ENCODE results near the gene KTI12. TPM values are rescaled to one million over a fixed set of nuclear protein-coding genes. Genes with fewer than 3 reads are reported as not detected.
"Not testable (repeated sequence)": the region's sequence is repeated elsewhere in the genome, so short reads cannot be mapped to it uniquely, and the experiment has no call there.

The KTI12 gene
- polyA plus RNA-seq (ENCODE audit: insufficient read depth in 1 of 5, insufficient read length in 5 of 5, low replicate concordance in 1 of 5), result 1 to 10 TPM; 3.7 to 6.0 (median 5.1) TPM
- long read RNA-seq, donor 1, transcript KTI12-201 (1 exons, 1,714 nt), result major isoform, 15 of 15 reads
- long read RNA-seq, donor 1, partial matches to known transcripts, result 0 of 15 reads
- long read RNA-seq, donor 1, other reads (novel, unspliced or antisense), result 0 of 15 reads
- long read RNA-seq, donor 2, partial matches to known transcripts, result 0 of 4 reads
- long read RNA-seq, donor 2, other reads (novel, unspliced or antisense), result 0 of 4 reads
- long read RNA-seq, donor 3, transcript KTI12-201 (1 exons, 1,714 nt), result major isoform, 8 of 8 reads
- long read RNA-seq, donor 3, partial matches to known transcripts, result 0 of 8 reads
- long read RNA-seq, donor 3, other reads (novel, unspliced or antisense), result 0 of 8 reads
- long read RNA-seq, donor 4, transcript KTI12-201 (1 exons, 1,714 nt), result major isoform, 7 of 7 reads
- long read RNA-seq, donor 4, partial matches to known transcripts, result 0 of 7 reads
- long read RNA-seq, donor 4, other reads (novel, unspliced or antisense), result 0 of 7 reads
- long read RNA-seq, donor 5, transcript KTI12-201 (1 exons, 1,714 nt), result major isoform, 8 of 8 reads
- long read RNA-seq, donor 5, partial matches to known transcripts, result 0 of 8 reads
- long read RNA-seq, donor 5, other reads (novel, unspliced or antisense), result 0 of 8 reads
- long read RNA-seq, donor 6, transcript KTI12-201 (1 exons, 1,714 nt), result major isoform, 9 of 9 reads
- long read RNA-seq, donor 6, partial matches to known transcripts, result 0 of 9 reads
- long read RNA-seq, donor 6, other reads (novel, unspliced or antisense), result 0 of 9 reads
- long read RNA-seq, donor 7, partial matches to known transcripts, result 0 of 3 reads
- long read RNA-seq, donor 7, other reads (novel, unspliced or antisense), result 0 of 3 reads
- long read RNA-seq, donor 8, transcript KTI12-201 (1 exons, 1,714 nt), result major isoform, 6 of 6 reads
- long read RNA-seq, donor 8, partial matches to known transcripts, result 0 of 6 reads
- long read RNA-seq, donor 8, other reads (novel, unspliced or antisense), result 0 of 6 reads

DNA sequence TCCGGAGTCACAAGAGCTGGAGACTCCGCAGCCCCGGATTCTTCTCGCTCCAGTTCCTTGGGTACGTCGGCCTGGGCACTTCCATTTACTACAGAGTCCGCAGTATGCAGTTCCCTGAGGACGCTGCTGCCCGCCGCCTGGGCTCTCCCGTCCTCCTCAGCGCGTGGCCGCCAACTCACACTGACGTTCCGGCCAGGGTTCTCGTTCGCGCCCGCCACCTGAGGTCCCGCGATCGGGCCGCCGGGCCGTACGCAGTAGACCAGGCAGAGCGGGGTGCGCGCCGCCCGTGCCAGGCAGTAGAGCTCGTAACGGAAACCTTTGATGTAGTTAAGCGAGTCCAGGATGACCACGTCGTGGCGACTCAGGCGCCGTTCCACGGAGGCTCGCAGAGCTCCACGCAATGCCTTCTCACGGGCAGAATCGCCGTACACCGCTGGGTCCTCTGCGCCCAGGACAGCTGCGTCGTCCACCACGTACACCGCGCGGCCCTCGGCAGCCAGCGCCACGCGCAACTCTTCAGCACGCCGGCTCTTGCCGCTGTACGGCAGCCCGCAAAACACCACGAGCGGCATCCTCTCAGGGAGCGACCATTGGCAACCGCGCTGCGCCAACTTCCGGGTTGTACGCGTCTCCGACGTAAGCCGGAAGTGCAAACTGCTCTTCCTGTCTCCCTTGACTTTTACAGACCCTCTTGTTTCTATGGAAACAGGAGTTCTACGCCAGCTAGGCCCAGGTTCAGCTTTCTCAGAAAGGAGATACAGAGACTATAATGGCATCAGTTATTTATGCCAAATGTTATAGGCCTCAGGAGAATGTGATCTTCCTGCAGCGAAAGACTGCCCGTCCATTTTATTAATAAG, at the start of gene KTI12:
KTI12 (minus strand) TSS at position 621 of the 860 bp plus-strand sequence; CDS start at position 572, 49 bp downstream.
- peak; percentile 90 to 91 for DNase-seq

DNA sequence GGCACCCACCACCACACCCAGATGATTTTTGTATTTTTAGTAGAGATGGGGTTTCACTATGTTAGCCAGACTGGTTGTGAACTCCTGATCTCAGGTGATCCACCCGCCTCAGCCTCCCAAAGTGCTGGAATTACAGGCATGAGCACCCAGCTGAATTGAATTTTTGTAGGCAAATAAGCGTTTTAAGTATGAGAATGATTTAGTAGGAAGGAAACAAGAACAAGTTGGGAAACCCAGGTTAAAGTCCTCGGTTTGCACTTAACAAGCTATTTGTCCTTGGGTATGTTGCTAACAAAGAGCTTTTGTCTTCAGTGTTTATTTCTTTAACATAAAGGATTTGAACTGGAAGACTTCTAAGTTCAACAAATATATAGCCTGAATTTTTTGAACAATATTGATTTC, 46.4 kb upstream of the KTI12 start:
- no peak for DNase-seq

GRCh38 chr1:52077277-52077676, 43.7 kb upstream of the KTI12 start:
- DNase-seq, result not testable (repeated sequence)

GRCh38 chr1:52072291-52072690, 38.7 kb upstream of the KTI12 start:
- no peak for DNase-seq

- no peak for DNase-seq
These were observed 37.1 kb upstream of the KTI12 start for GRCh38 chr1:52070704-52071103.

DNA sequence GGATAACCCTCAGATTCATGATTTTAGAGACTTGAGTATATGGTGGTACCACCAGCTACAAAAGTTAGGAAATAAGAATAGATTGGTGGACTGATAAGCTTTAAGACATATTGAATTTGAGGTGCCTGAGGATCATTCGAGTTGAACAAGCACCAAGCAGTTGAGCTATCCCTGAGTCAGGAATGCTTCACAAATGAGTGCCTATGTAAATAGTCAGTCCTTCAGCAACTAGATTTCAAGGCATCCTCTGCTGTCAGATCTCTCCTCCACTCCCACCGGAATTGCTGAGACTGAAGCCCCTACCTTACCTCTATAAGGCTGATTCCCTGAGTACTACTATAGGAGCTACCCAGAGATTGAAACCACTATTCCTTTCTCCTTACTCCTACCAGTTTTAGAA, 29.6 kb upstream of the KTI12 start:
- no peak for DNase-seq

GRCh38 chr1:52060822-52061221, 27.2 kb upstream of the KTI12 start:
- DNase-seq, result no peak

- DNase-seq, result no peak
These were observed 26.3 kb upstream of the KTI12 start for GRCh38 chr1:52059888-52060287.

DNA sequence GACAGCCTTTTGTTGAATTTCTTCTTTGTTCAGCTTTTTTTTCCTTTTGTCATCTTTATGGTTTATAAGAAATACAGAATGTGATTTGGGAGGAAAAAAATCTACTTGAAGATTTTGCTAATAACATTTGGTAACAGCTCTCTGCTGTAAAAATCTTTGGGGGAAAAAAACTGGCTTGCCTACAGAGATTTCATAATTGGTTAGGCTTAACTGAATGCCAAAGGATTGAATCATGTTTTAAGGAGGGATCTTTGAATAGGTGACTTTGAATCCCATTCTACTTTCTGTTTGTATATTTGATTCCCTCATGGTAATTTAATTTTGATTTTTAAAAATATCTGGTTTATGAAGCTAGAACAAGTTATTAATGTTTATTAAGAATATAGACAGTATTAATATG, 25.7 kb upstream of the KTI12 start:
- DNase-seq, result no peak

- DNase-seq, result no peak
These were observed 24.3 kb upstream of the KTI12 start for GRCh38 chr1:52057876-52058415.

DNA sequence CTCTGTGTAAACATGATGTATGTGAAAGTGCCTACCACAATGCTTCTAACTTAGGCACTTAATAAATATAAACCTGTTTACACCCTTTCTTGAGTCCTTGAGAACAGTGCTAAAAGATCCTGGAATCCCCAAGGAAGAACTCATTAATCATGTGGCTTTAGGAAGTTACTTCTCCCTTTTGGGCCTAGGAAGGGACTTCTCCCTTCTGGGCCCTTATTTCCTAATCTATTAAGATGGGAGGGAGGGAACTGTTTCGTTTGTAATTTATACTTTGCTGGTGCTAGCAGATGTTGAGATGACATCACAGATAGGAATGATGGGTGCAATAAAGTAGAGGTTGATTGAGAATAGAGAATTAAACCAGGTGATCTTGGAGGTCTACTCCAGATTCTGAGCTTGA, 23.6 kb upstream of the KTI12 start:
- DNase-seq, result peak in 1 of 2 donors; percentile 1

- DNase-seq, result no peak
These were observed 23.3 kb upstream of the KTI12 start for GRCh38 chr1:52056937-52057231.

DNA sequence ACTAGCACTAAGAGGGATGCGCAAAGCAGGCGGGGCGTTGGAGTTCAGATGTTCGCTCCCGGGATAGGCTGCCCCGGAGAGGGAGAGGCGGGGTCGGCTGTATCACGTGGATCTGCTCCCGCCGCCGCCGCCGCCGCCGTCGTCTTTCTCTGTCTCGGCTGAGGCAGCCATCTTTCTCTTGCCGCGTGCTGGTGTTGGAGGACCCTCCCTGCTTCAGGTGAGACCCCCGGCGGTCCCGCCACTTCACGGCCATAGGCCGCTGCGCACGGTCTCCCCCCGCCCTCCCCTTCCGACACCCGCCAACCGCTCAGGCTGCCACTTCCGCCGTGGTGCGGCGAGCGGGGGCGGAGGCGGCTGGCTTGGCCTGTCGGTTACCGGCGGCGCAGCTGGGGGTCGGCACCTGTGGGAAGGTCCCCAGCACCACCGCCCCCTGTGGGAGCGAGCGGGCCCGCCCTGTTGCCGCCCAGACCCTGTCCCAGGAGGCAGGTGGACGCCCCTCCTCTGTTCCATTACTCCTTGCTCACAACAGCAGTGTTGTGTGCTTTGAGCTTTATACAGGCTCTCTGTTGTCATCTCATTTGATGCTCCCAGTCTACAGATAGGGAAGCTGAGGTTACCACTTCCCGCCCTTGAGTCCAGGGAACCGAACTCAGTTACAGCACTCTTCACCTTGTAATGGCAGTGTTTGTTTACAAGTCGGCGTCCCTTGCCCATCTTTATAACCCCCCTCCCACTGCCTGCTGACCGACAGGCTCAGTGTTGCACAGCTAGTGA, 22.7 kb upstream of the KTI12 start, which contains the start of gene BTF3L4:
BTF3L4 (plus strand) TSS at position 133 of the 774 bp plus-strand sequence. CDS start 3,553 bp downstream, outside the sequence.
- DNase-seq, result peak; percentile 81 to 83

GRCh38 chr1:52055866-52056162, 22.2 kb upstream of the KTI12 start:
- no peak for DNase-seq

DNA sequence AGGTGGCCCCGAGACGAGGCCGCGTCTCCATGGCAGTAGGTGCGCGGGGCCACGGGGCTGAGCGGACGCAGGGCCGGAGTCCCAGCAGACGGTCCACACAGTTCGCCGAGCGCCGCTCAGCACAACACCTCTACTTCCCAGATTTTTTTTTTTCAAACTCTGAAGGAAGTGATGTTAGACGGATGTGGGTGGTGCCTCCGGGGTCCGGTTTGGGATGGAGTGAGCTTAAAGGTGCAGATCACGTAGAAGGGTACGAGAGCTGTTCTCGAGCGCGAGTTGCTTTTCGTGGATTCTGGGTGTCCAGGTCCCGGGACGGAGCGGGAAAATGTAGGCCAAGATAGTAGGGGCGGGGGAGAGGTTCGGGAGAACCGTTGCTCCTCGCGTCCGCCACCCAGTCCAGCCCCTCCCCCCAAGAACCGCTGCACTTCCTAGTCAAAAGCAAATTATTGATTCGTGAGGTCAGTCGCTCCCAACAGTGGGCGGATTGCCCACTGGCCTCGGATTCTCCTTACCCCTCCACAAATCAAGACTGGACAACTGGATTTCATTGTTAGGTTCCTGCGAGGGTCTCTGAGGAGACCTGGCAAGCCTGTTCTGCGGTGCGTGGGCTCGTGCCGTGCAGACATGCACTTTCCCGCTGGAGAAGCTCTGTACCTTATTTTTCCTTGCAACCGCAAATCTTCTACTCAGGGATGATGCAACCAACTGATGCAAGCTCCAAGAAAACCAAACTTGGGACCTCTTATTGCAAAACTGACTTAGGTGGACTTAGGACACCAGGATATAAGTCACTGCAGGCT, 21.7 kb upstream of the KTI12 start, which contains the start of gene TXNDC12:
TXNDC12 (minus strand) TSS at position 126 of the 800 bp plus-strand sequence; CDS start at position 31, 95 bp downstream.
- peak; percentile 83 for DNase-seq

DNA sequence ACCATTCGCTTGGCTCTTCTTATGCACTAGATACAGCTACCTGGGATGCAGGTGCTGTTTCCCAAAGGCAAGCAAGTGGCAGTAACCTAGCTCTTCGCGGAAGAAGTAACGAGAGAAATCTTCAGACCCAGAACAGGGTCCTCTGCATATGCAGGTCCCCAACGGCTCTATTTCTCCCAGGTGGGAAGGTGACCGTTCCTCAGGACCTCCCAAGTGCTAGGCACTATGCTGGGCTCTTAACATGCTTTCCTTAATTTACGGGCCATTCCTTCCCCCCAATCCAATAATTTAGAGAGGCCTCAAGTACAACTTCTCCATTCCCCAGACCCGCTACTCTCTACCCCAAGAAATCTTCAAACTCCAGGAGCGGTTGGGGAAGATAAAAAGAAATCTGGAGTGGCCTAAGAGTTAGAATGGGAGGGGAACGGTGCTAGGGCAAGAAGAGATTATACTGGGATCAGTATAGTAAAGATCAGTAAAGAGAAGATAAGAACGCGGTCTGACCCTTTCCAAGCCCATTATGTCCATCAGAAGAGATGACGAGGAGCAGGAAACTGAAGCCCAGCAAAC, 21.0 kb upstream of the KTI12 start:
- no peak for DNase-seq

- no peak for DNase-seq
These were observed 20.3 kb upstream of the KTI12 start for GRCh38 chr1:52053862-52054261.

DNA sequence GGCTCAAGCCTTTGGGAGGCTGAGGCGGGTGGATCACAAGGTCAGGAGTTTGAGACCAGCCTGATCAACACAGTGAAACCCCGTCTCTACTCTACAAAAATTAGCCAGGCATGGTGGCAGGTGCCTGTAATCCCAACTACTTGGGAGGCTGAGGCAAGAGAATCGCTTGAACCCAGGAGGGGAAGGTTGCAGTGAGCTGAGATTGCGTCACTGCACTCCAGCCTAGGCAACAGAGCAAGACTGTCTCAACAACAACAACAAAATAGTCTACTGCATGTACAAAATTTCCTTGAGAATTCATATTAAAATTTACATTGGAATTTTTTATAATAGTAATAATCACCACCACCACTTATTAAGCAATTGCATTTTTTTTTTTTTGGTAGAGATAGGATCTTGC, 15.7 kb upstream of the KTI12 start:
- DNase-seq, result not testable (repeated sequence)

- DNase-seq, result not testable (repeated sequence)
These were observed 12.1 kb upstream of the KTI12 start for GRCh38 chr1:52045666-52046195.

Data from right lung (tissue), 10 donors.